Activated T-cell treated with anti-CD3 and anti-CD28 coated beads, Interleukin-2, amount 50 U/mL, for 1 hour (primary cell): ENCODE measurements around the gene LRRC1.

Experiments
- DNase-seq: peaks from one replicate; pipeline ENCODE4 v3.0.0-alpha.2; 2020

Gene LRRC1

GRCh38 chr6:53929041-53929820 is 134.4 kb downstream of the LRRC1 start:
- no peak for DNase-seq

GRCh38 chr6:53929821-53930120 is 135.0 kb downstream of the LRRC1 start:
- DNase-seq: no peak

GRCh38 chr6:53930330-53930729 is 135.5 kb downstream of the LRRC1 start:
- no peak for DNase-seq

- no peak for DNase-seq
Measured at GRCh38 chr6:53931086-53931485, 136.3 kb downstream of the LRRC1 start.

GRCh38 chr6:53932516-53932915 is 137.7 kb downstream of the LRRC1 start:
- no peak for DNase-seq

GRCh38 chr6:53934023-53934422 is 139.2 kb downstream of the LRRC1 start:
- no peak for DNase-seq

GRCh38 chr6:53937461-53937860 is 142.7 kb downstream of the LRRC1 start:
- DNase-seq: no peak

- no peak for DNase-seq
Measured at GRCh38 chr6:53938810-53939209, 144.0 kb downstream of the LRRC1 start.

- DNase-seq: no peak
Measured at GRCh38 chr6:53939830-53940229, 145.0 kb downstream of the LRRC1 start.

GRCh38 chr6:53943395-53943794 is 148.6 kb downstream of the LRRC1 start:
- no peak for DNase-seq

- no peak for DNase-seq
Measured at GRCh38 chr6:53944091-53944490, 149.3 kb downstream of the LRRC1 start.

GRCh38 chr6:53944543-53944942 is 149.7 kb downstream of the LRRC1 start:
- no peak for DNase-seq

- DNase-seq: no peak
Measured at GRCh38 chr6:53945765-53946407, 151.1 kb downstream of the LRRC1 start.

- DNase-seq: no peak
Measured at GRCh38 chr6:53947780-53948179, 153.0 kb downstream of the LRRC1 start.

GRCh38 chr6:53951383-53951782 is 156.6 kb downstream of the LRRC1 start:
- no peak for DNase-seq

- no peak for DNase-seq
Measured at GRCh38 chr6:53956068-53956711, 161.4 kb downstream of the LRRC1 start.

GRCh38 chr6:53956804-53957203 is 162.0 kb downstream of the LRRC1 start:
- DNase-seq: no peak

- no peak for DNase-seq
Measured at GRCh38 chr6:53959717-53960116, 164.9 kb downstream of the LRRC1 start.

- DNase-seq: no peak
Measured at GRCh38 chr6:53960311-53960710, 165.5 kb downstream of the LRRC1 start.

GRCh38 chr6:53961679-53962370 is 167.0 kb downstream of the LRRC1 start:
- no peak for DNase-seq

GRCh38 chr6:53962646-53963045 is 167.8 kb downstream of the LRRC1 start:
- no peak for DNase-seq

GRCh38 chr6:53967415-53967814 is 172.6 kb downstream of the LRRC1 start:
- no peak for DNase-seq
